Thyroid gland (tissue), 4 donors: ENCODE results near the gene MTAP. TPM values are rescaled to one million over a fixed set of nuclear protein-coding genes. Genes with fewer than 3 reads are reported as not detected.

Experiments
- DNase-seq, 2 donors: peaks; one replicate each; pipeline ENCODE4 v3.0.0-alpha.2; 2019
- H3K27ac ChIP-seq, 3 donors: fragments of 200-600 bp; sonication (generic); 1 replicate in 2 of 3; 2 replicates in 1 of 3; pipeline ENCODE4 v1.5.1; 2016 to 2019; ENCODE audit warnings: mild to moderate bottlenecking in 1 of 3, moderate library complexity in 1 of 3
- H3K27me3 ChIP-seq: fragments of 200-600 bp; sonication (generic); one replicate; pipeline ENCODE4 v1.5.1; 2019
- H3K36me3 ChIP-seq, 2 donors: fragments of 200-600 bp; sonication (generic); one replicate each; pipeline ENCODE4 v1.5.1; 2016 to 2019
- H3K4me1 ChIP-seq, 2 donors: fragments of 200-600 bp; sonication (generic); one replicate each; pipeline ENCODE4 v1.5.1; 2017 to 2019
- H3K4me3 ChIP-seq, 3 donors: fragments of 200-600 bp; sonication (generic); replicated peaks in 1 of 3; 1 replicate in 2 of 3; 2 replicates in 1 of 3; pipeline ENCODE4 v1.5.1; 2016; ENCODE audit warnings: mild to moderate bottlenecking in 1 of 3
- H3K9me3 ChIP-seq: fragments of 200-600 bp; sonication (generic); one replicate; pipeline ENCODE4 v1.5.1; 2017
- CTCF ChIP-seq, 6 experiments: fragments of 200-600 bp in 3 of 6; fragments of 450-650 bp in 3 of 6; sonication (generic) in 3 of 6; IDR thresholded peaks; one replicate each; pipeline ENCODE4 v1.5.1; 2016 to 2019; ENCODE audit warnings: antibody characterized with exemption in 6 of 6, mild to moderate bottlenecking in 2 of 6, inconsistent platforms in 1 of 6, moderate library complexity in 1 of 6
- POLR2A ChIP-seq, 2 donors: fragments of 450-650 bp; IDR thresholded peaks; one replicate each; pipeline ENCODE4 v1.6.1; 2017; ENCODE audit warnings: antibody characterized with exemption in 2 of 2, mild to moderate bottlenecking in 2 of 2, moderate library complexity in 1 of 2
- WGBS, 2 donors: methylation state at CpG; one replicate each; pipeline ENCODE4 v1.1.5; 2017; 5-methylcytosine and 5-hydroxymethylcytosine counted together
- intact Hi-C: fragments of 100-400 bp; cut with DNase I; formaldehyde crosslinking; loops from one replicate; pipeline ENCODE4 v1.15.1; 2023
- total RNA-seq, 4 donors: library from RNA; depleted of rRNA; stranded (reverse); fragments of >200 nt; gene quantifications; one replicate each; pipeline ENCODE4 v1.2.3, GENCODE V29; 2016

The MTAP gene
- total RNA-seq, 4 donors from 2014 or later, result 17.1 to 24.2 (median 19.1) TPM

GRCh38 chr9:21873540-21874221, 71.2 kb downstream of the MTAP start:
- WGBS, 2 donors, result 90 to 95% methylated on average over 6 of the region's 6 CpGs
- no peaks in the 10 kb centered on the region for H3K4me1 ChIP-seq
- DNase-seq, result no peak
- H3K9me3 ChIP-seq, result no peaks in the 10 kb centered on the region
- no peaks in the 10 kb centered on the region for H3K36me3 ChIP-seq
- H3K4me3 ChIP-seq, result no peak overlapping the region
- intact Hi-C loops, result no loop called here
- H3K27ac ChIP-seq, result no peak overlapping the region
- TF ChIP-seq POLR2A (IDR thresholded peaks at IDR 0.05) (no peak), CTCF (IDR thresholded peaks at IDR 0.05) (no peak)
- H3K27me3 ChIP-seq, result no peaks in the 10 kb centered on the region

- Histone ChIP-seq H3K27me3 (no peaks in the 10 kb centered on the region), H3K4me1 (no peaks in the 10 kb centered on the region), H3K36me3 (no peaks in the 10 kb centered on the region), H3K9me3 (no peaks in the 10 kb centered on the region), H3K27ac (no peak overlapping the region), H3K4me3 (no peak overlapping the region)
- TF ChIP-seq CTCF (IDR thresholded peaks at IDR 0.05), result no peak
- TF ChIP-seq POLR2A (IDR thresholded peaks at IDR 0.05), result no peak
- 94 to 98% methylated on average over 4 of the region's 4 CpGs for WGBS, 2 donors
- intact Hi-C loops, result no loop called here
- DNase-seq, result no peak
These were observed 73.5 kb downstream of the MTAP start for GRCh38 chr9:21875893-21876292.

- Histone ChIP-seq H3K27ac (no peak overlapping the region), H3K36me3 (no peaks in the 10 kb centered on the region), H3K4me3 (no peak overlapping the region), H3K9me3 (no peaks in the 10 kb centered on the region), H3K27me3 (no peaks in the 10 kb centered on the region), H3K4me1 (no peaks in the 10 kb centered on the region)
- WGBS, 2 donors, result 85 to 90% methylated on average over 3 of the region's 3 CpGs
- no peak for DNase-seq
- TF ChIP-seq CTCF (IDR thresholded peaks at IDR 0.05), result no peak
- no peak for TF ChIP-seq POLR2A (IDR thresholded peaks at IDR 0.05)
- intact Hi-C loops, result no loop called here
These were observed 81.2 kb downstream of the MTAP start for GRCh38 chr9:21883642-21884041.

- Histone ChIP-seq H3K27me3 (no peaks in the 10 kb centered on the region), H3K36me3 (no peaks in the 10 kb centered on the region), H3K9me3 (no peaks in the 10 kb centered on the region), H3K4me1 (no peaks in the 10 kb centered on the region), H3K4me3 (no peak overlapping the region), H3K27ac (no peak overlapping the region)
- intact Hi-C loops, result no loop called here
- 100% methylated on average over 1 of the region's 1 CpG; no CpG with 5 or more reads in 1 of the 2 donors for WGBS, 2 donors
- DNase-seq, result no peak
- TF ChIP-seq POLR2A (IDR thresholded peaks at IDR 0.05), result no peak
These were observed 87.2 kb downstream of the MTAP start for GRCh38 chr9:21889673-21890072.

- no peak for DNase-seq
- no peaks in the 10 kb centered on the region for H3K4me1 ChIP-seq
- WGBS, 2 donors, result 96 to 97% methylated on average over 5 of the region's 5 CpGs
- no peaks in the 10 kb centered on the region for H3K27me3 ChIP-seq
- TF ChIP-seq CTCF (IDR thresholded peaks at IDR 0.05), result no peak
- no peak for TF ChIP-seq POLR2A (IDR thresholded peaks at IDR 0.05)
- H3K27ac ChIP-seq, result no peak overlapping the region
- no peaks in the 10 kb centered on the region for H3K36me3 ChIP-seq
- H3K9me3 ChIP-seq, result no peaks in the 10 kb centered on the region
- H3K4me3 ChIP-seq, result no peak overlapping the region
- intact Hi-C loops, result no loop called here
These were observed 88.3 kb downstream of the MTAP start for GRCh38 chr9:21890696-21891095.
